Muscle of leg (tissue), 11 donors: ENCODE data around the gene COL6A3. TPM values are rescaled to one million over a fixed set of nuclear protein-coding genes. Genes with fewer than 3 reads are reported as not detected.
A peak's percentile ranks its signal among the peaks of the same experiment; 100 is the strongest.

Experiments
- DNase-seq: peaks from one replicate; pipeline ENCODE4 v3.0.0; 2013
- H3K27ac ChIP-seq: one replicate; pipeline ENCODE4 v1.5.1; 2013; ENCODE audit warnings: mild to moderate bottlenecking, low read length, control low read depth
- H3K27me3 ChIP-seq: one replicate; pipeline ENCODE4 v1.6.1; 2013; ENCODE audit warnings: low read length; ENCODE audit not compliant: control insufficient read depth, insufficient read depth
- H3K36me3 ChIP-seq: one replicate; pipeline ENCODE4 v1.6.1; 2013; ENCODE audit warnings: low read length; ENCODE audit not compliant: control insufficient read depth, insufficient read depth
- H3K4me1 ChIP-seq: one replicate; pipeline ENCODE4 v1.6.1; 2013; ENCODE audit warnings: low read length; ENCODE audit not compliant: control insufficient read depth, insufficient read depth
- H3K4me3 ChIP-seq: one replicate; pipeline ENCODE4 v1.5.1; 2013; ENCODE audit warnings: low read length, control low read depth
- H3K9me3 ChIP-seq: replicated peaks from 2 replicates; pipeline ENCODE4 v1.6.1; 2013; ENCODE audit warnings: low read depth, low read length; ENCODE audit not compliant: control insufficient read depth
- WGBS: methylation state at CpG from one replicate; pipeline ENCODE4 v1.1.5; 2013; ENCODE audit warnings: missing lambda C conversion rate; ENCODE audit not compliant: insufficient coverage; 5-methylcytosine and 5-hydroxymethylcytosine counted together
- polyA plus RNA-seq, 8 donors: library from polyadenylated mRNA; unstranded; fragments of 120-200 nt; gene quantifications; one replicate each; pipeline versions ENCODE4 v1.2.1 to v1.2.3, GENCODE V29; 2013; ENCODE audit warnings: inconsistent platforms in 1 of 8, low replicate concordance in 1 of 8; ENCODE audit not compliant: insufficient read length in 8 of 8, insufficient read depth in 1 of 8
- total RNA-seq: library from RNA; stranded (reverse); fragments of 120-200 nt; gene quantifications from one replicate; pipeline ENCODE4 v1.2.4, GENCODE V29; 2013

COL6A3 gene
- total and polyA plus RNA-seq, 9 donors: 203 to 490 (median 323) TPM

GRCh38 chr2:237341872-237342271 is 72.1 kb downstream of the COL6A3 start:
- no peaks in the 10 kb centered on the region for H3K9me3 ChIP-seq
- no peak overlapping the region for H3K4me3 ChIP-seq
- no peaks in the 10 kb centered on the region for H3K27me3 ChIP-seq
- H3K4me1 ChIP-seq: no peaks in the 10 kb centered on the region
- H3K36me3 ChIP-seq: peaks cover 54% of the 10 kb centered on the region
- H3K27ac ChIP-seq: no peak overlapping the region
- peak; percentile 66 for DNase-seq
- WGBS: 20% methylated on average over 1 of the region's 4 CpGs

GRCh38 chr2:237337586-237337985 is 76.4 kb downstream of the COL6A3 start:
- WGBS: 83% methylated on average over 4 of the region's 7 CpGs
- peaks cover 3% of the 10 kb centered on the region for H3K4me1 ChIP-seq
- no peak overlapping the region for H3K27ac ChIP-seq
- no peaks in the 10 kb centered on the region for H3K27me3 ChIP-seq
- H3K4me3 ChIP-seq: no peak overlapping the region
- H3K9me3 ChIP-seq: no peaks in the 10 kb centered on the region
- DNase-seq: no peak
- H3K36me3 ChIP-seq: peaks cover 65% of the 10 kb centered on the region

- no peaks in the 10 kb centered on the region for H3K27me3 ChIP-seq
- H3K27ac ChIP-seq: no peak overlapping the region
- WGBS: 90% methylated on average over 5 of the region's 16 CpGs
- H3K9me3 ChIP-seq: no peaks in the 10 kb centered on the region
- peaks cover 60% of the 10 kb centered on the region for H3K36me3 ChIP-seq
- peaks cover 3% of the 10 kb centered on the region for H3K4me1 ChIP-seq
- no peak for DNase-seq
- H3K4me3 ChIP-seq: no peak overlapping the region
Measured at GRCh38 chr2:237336131-237336530, 77.8 kb downstream of the COL6A3 start.

- no peak overlapping the region for H3K4me3 ChIP-seq
- peaks cover 49% of the 10 kb centered on the region for H3K36me3 ChIP-seq
- no peak overlapping the region for H3K27ac ChIP-seq
- H3K4me1 ChIP-seq: peaks cover 7% of the 10 kb centered on the region
- no peaks in the 10 kb centered on the region for H3K9me3 ChIP-seq
- no CpG with 5 or more reads among the region's 1 CpG for WGBS
- H3K27me3 ChIP-seq: no peaks in the 10 kb centered on the region
- no peak for DNase-seq
Measured at GRCh38 chr2:237333748-237334147, 80.2 kb downstream of the COL6A3 start.

GRCh38 chr2:237330541-237330940 is 83.4 kb downstream of the COL6A3 start:
- Histone ChIP-seq H3K36me3 (peaks cover 27% of the 10 kb centered on the region), H3K27ac (peak overlapping the region; percentile 53), H3K4me3 (no peak overlapping the region), H3K4me1 (peaks cover 19% of the 10 kb centered on the region), H3K9me3 (no peaks in the 10 kb centered on the region), H3K27me3 (no peaks in the 10 kb centered on the region)
- WGBS: 89% methylated on average over 2 of the region's 4 CpGs
- no peak for DNase-seq

GRCh38 chr2:237327175-237327950 is 86.6 kb downstream of the COL6A3 start:
- Histone ChIP-seq H3K27me3 (no peaks in the 10 kb centered on the region), H3K36me3 (peaks cover 7% of the 10 kb centered on the region), H3K4me3 (no peak overlapping the region), H3K4me1 (peaks cover 30% of the 10 kb centered on the region), H3K9me3 (no peaks in the 10 kb centered on the region), H3K27ac (peak overlapping the region; percentile 82)
- peak; percentile 64 for DNase-seq
- 48% methylated on average over 6 of the region's 14 CpGs for WGBS

GRCh38 chr2:237326266-237327171 is 87.4 kb downstream of the COL6A3 start:
- H3K4me3 ChIP-seq: no peak overlapping the region
- peak overlapping the region; percentile 82 for H3K27ac ChIP-seq
- WGBS: 24% methylated on average over 7 of the region's 12 CpGs
- H3K9me3 ChIP-seq: no peaks in the 10 kb centered on the region
- peak; percentile 96 for DNase-seq
- peaks cover 37% of the 10 kb centered on the region for H3K4me1 ChIP-seq
- H3K27me3 ChIP-seq: no peaks in the 10 kb centered on the region
- H3K36me3 ChIP-seq: peaks cover 7% of the 10 kb centered on the region

- no peak overlapping the region for H3K4me3 ChIP-seq
- peaks cover 4% of the 10 kb centered on the region for H3K36me3 ChIP-seq
- no peaks in the 10 kb centered on the region for H3K9me3 ChIP-seq
- H3K27ac ChIP-seq: peak overlapping the region; percentile 4
- WGBS: 51% methylated on average over 4 of the region's 5 CpGs
- peak; percentile 43 for DNase-seq
- no peaks in the 10 kb centered on the region for H3K27me3 ChIP-seq
- peaks cover 43% of the 10 kb centered on the region for H3K4me1 ChIP-seq
Measured at GRCh38 chr2:237324837-237325236, 89.1 kb downstream of the COL6A3 start.

GRCh38 chr2:237324405-237324831 is 89.5 kb downstream of the COL6A3 start:
- H3K27ac ChIP-seq: peak overlapping the region; percentile 4
- H3K4me3 ChIP-seq: no peak overlapping the region
- peaks cover 5% of the 10 kb centered on the region for H3K36me3 ChIP-seq
- H3K9me3 ChIP-seq: no peaks in the 10 kb centered on the region
- peaks cover 43% of the 10 kb centered on the region for H3K4me1 ChIP-seq
- DNase-seq: peak; percentile 40
- no peaks in the 10 kb centered on the region for H3K27me3 ChIP-seq
- 61% methylated on average over 6 of the region's 12 CpGs for WGBS

- peaks cover 5% of the 10 kb centered on the region for H3K36me3 ChIP-seq
- WGBS: 84% methylated on average over 5 of the region's 8 CpGs
- no peak overlapping the region for H3K4me3 ChIP-seq
- no peak overlapping the region for H3K27ac ChIP-seq
- H3K9me3 ChIP-seq: no peaks in the 10 kb centered on the region
- no peak for DNase-seq
- no peaks in the 10 kb centered on the region for H3K27me3 ChIP-seq
- H3K4me1 ChIP-seq: peaks cover 45% of the 10 kb centered on the region
Measured at GRCh38 chr2:237323656-237324055, 90.3 kb downstream of the COL6A3 start.
